Testis (tissue), 3 donors: ENCODE data around the gene NYAP2. TPM values are rescaled to one million over a fixed set of nuclear protein-coding genes. Genes with fewer than 3 reads are reported as not detected.

ENCODE experiments used
- DNase-seq: peaks from one replicate; pipeline ENCODE4 v3.0.0-alpha.2; 2019
- H3K27ac ChIP-seq, 2 donors: fragments of 200-600 bp; sonication (generic); one replicate each; pipeline ENCODE4 v1.5.1; 2019
- H3K27me3 ChIP-seq: fragments of 200-600 bp; sonication (generic); one replicate; pipeline ENCODE4 v1.5.1; 2019
- H3K36me3 ChIP-seq: fragments of 200-600 bp; sonication (generic); one replicate; pipeline ENCODE4 v1.5.1; 2017; ENCODE audit warnings: low read depth; ENCODE audit errors: missing control alignments
- H3K4me1 ChIP-seq: fragments of 200-600 bp; sonication (generic); one replicate; pipeline ENCODE4 v1.5.1; 2019
- H3K4me3 ChIP-seq, 2 donors: fragments of 200-600 bp; sonication (generic); one replicate each; pipeline ENCODE4 v1.5.1; 2017 to 2019
- H3K9me3 ChIP-seq: fragments of 200-600 bp; sonication (generic); one replicate; pipeline ENCODE4 v1.5.1; 2017
- CTCF ChIP-seq, 3 experiments: fragments of 450-650 bp in 2 of 3; fragments of 200-600 bp in 1 of 3; sonication (generic) in 1 of 3; IDR thresholded peaks; one replicate each; pipeline ENCODE4 v1.5.1; 2016 to 2019; ENCODE audit warnings: antibody characterized with exemption in 3 of 3, mild to moderate bottlenecking in 2 of 3, moderate library complexity in 1 of 3
- POLR2A ChIP-seq: fragments of 450-650 bp; IDR thresholded peaks from one replicate; pipeline ENCODE4 v1.6.1; 2017; ENCODE audit warnings: antibody characterized with exemption, mild to moderate bottlenecking, moderate library complexity
- WGBS, 2 donors: methylation state at CpG; one replicate each; pipeline ENCODE4 v1.1.5; 2018; 5-methylcytosine and 5-hydroxymethylcytosine counted together
- intact Hi-C: fragments of 100-400 bp; cut with DNase I; formaldehyde crosslinking; loops from one replicate; pipeline ENCODE4 v1.15.1; 2023; ENCODE audit warnings: low total_unique reads
- polyA plus RNA-seq: library from polyadenylated mRNA; stranded (reverse); fragments of 350-450 nt; fragmentation: Illumina TruSeq; extraction: RNeasy Lipid Tissue Mini Kit (QIAGEN cat#74804); gene quantifications from one replicate; pipeline ENCODE4 v1.2.3, GENCODE V29; 2014; ENCODE audit warnings: low read depth, low replicate concordance; ENCODE audit not compliant: insufficient read depth
- total RNA-seq, 2 donors: library from RNA; depleted of rRNA; stranded (reverse); fragments of >200 nt; gene quantifications; one replicate each; pipeline ENCODE4 v1.2.3, GENCODE V29; 2016

Gene NYAP2
- total and polyA plus RNA-seq, 3 donors from 2014 or later = 0.17 to 0.25 (median 0.24) TPM

DNA sequence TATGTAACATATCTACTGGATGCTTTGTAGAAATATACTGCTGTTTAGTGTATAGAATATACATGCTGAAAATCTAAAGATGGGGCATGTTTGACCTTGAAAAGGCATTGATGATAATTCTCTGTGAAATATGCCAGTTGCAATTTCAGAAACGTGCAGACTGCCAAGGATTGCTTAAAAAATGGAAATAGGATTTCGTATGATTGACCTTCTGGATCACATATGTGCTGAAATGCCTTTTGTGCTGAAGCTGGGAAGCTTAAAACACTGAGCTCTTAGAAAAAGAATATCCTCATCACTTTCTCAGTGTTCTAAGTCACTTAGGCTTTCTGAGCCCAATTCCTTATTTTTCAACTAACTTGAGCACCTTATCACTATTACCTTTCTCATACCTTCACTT lies 14.3 kb downstream of the NYAP2 start:
- 24 to 39% methylated on average over 2 of the region's 2 CpGs for WGBS, 2 donors
- Histone ChIP-seq H3K9me3 (no peaks in the 10 kb centered on the region), H3K27me3 (no peaks in the 10 kb centered on the region), H3K4me1 (no peaks in the 10 kb centered on the region), H3K4me3 (no peak overlapping the region), H3K27ac (no peak overlapping the region), H3K36me3 (no peaks in the 10 kb centered on the region)
- DNase-seq = no peak
- intact Hi-C loops = no loop called here
- TF ChIP-seq CTCF (IDR thresholded peaks at IDR 0.05) (no peak), POLR2A (no peak)

GRCh38 chr2:225414902-225415301 lies 15.4 kb downstream of the NYAP2 start:
- H3K9me3 ChIP-seq = no peaks in the 10 kb centered on the region
- no peak overlapping the region for H3K27ac ChIP-seq
- DNase-seq = no peak
- H3K36me3 ChIP-seq = no peaks in the 10 kb centered on the region
- 84% methylated on average over 1 of the region's 1 CpG for WGBS, 2 donors
- H3K4me3 ChIP-seq = no peak overlapping the region
- no peaks in the 10 kb centered on the region for H3K4me1 ChIP-seq
- intact Hi-C loops = no loop called here
- H3K27me3 ChIP-seq = no peaks in the 10 kb centered on the region
- TF ChIP-seq CTCF (IDR thresholded peaks at IDR 0.05) = no peak
- no peak for TF ChIP-seq POLR2A

DNA sequence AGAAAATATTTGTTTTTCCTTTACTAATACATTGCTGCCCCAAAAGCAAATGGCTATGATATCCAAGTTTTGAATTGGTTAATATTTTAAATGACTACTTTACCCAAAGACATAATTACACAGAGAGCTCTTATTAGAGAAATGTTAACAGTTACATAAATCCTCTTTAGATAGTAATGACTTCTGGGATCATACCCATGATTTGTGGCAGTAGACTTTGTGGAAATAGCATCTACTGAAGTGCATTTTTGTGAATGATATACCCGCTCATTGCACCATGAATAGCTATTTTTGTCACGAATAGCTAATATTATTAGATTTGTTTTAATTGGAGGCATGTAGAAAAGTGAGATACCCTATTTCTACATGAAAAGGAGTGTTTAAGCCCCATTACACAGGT lies 15.8 kb downstream of the NYAP2 start:
- TF ChIP-seq POLR2A = no peak
- TF ChIP-seq CTCF (IDR thresholded peaks at IDR 0.05) = no peak
- intact Hi-C loops = no loop called here
- 75 to 86% methylated on average over 2 of the region's 2 CpGs for WGBS, 2 donors

GRCh38 chr2:225415792-225416191 lies 16.3 kb downstream of the NYAP2 start:
- no peak overlapping the region for H3K27ac ChIP-seq
- H3K4me1 ChIP-seq = no peaks in the 10 kb centered on the region
- TF ChIP-seq CTCF (IDR thresholded peaks at IDR 0.05) (no peak), POLR2A (no peak)
- DNase-seq = no peak
- no peaks in the 10 kb centered on the region for H3K9me3 ChIP-seq
- H3K27me3 ChIP-seq = no peaks in the 10 kb centered on the region
- intact Hi-C loops = no loop called here
- no peak overlapping the region for H3K4me3 ChIP-seq
- WGBS, 2 donors = 75 to 79% methylated on average over 2 of the region's 2 CpGs
- no peaks in the 10 kb centered on the region for H3K36me3 ChIP-seq

More for the DNA sequence above, 15.8 kb downstream of the NYAP2 start:
- no peak overlapping the region for H3K27ac ChIP-seq
- H3K27me3 ChIP-seq = no peaks in the 10 kb centered on the region
- no peak overlapping the region for H3K4me3 ChIP-seq
- H3K9me3 ChIP-seq = no peaks in the 10 kb centered on the region
- no peaks in the 10 kb centered on the region for H3K36me3 ChIP-seq
- no peak for DNase-seq
- H3K4me1 ChIP-seq = no peaks in the 10 kb centered on the region

DNA sequence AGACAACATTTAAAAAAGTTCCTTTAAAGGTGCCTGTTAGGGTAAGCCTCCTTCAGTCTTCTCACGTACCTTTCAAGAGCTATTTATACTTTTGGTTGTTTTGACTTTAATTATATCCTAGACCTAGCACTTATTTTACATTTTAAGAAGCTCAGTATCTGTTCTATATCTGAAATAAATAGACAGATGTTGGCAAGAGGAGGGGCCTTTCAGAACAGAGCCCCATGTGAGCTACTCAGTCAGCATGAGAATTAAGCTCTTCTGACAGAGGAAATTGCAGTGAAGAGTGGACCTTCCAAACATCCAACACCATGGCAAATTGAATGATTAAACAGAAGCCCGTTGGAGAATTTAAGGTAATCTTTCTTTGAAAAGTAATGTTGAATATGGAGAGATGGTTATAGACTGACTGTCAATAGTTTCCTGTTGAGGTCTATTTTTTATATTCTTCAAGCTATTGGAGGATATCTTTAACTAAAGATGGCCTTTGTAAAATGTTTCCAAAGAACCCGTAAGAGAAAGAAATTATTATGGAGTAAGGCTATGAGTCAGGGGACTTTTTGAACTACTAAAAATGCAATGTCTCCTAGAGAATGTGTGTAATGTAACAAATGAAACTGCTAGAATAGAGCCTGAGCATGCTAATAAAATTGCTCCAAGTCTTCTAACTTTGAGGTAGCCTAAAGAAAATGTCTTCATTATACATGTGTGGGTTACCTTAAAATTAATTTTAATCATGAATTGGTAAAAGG lies 17.3 kb downstream of the NYAP2 start:
- no peaks in the 10 kb centered on the region for H3K9me3 ChIP-seq
- intact Hi-C loops = no loop called here
- 83 to 88% methylated on average over 3 of the region's 3 CpGs for WGBS, 2 donors
- TF ChIP-seq POLR2A = no peak
- TF ChIP-seq CTCF (IDR thresholded peaks at IDR 0.05) = no peak
- H3K36me3 ChIP-seq = no peaks in the 10 kb centered on the region
- H3K27ac ChIP-seq = no peak overlapping the region
- no peak for DNase-seq
- H3K4me3 ChIP-seq = no peak overlapping the region
- H3K27me3 ChIP-seq = no peaks in the 10 kb centered on the region
- H3K4me1 ChIP-seq = no peaks in the 10 kb centered on the region
